Chondrocyte (in vitro differentiated cells): ENCODE measurements around the gene SETD7. TPM values are rescaled to one million over a fixed set of nuclear protein-coding genes. Genes with fewer than 3 reads are reported as not detected.

ENCODE experiments used
- total RNA-seq: library from RNA; stranded (reverse); gene quantifications from 3 replicates; pipeline ENCODE4 v1.2.1, GENCODE V29; 2021

SETD7 gene
- total RNA-seq, 1 donor from 2014 or later: 56.3 TPM

Other genes starting within 250 kb of the SETD7 start
- gene RAB33B, start 102.1 kb downstream of the SETD7 start, total RNA-seq: 12.4 to 14.2 TPM (median 13.8 TPM) in 3 replicates
- 21.4 to 36.0 TPM (median 23.7 TPM) in 3 replicates for gene MGST2, start 109.6 kb upstream of the SETD7 start, total RNA-seq